ENCODE results near the gene BCAS3.
A peak's percentile ranks its signal among the peaks of the same experiment; 100 is the strongest.

Gene BCAS3

DNA sequence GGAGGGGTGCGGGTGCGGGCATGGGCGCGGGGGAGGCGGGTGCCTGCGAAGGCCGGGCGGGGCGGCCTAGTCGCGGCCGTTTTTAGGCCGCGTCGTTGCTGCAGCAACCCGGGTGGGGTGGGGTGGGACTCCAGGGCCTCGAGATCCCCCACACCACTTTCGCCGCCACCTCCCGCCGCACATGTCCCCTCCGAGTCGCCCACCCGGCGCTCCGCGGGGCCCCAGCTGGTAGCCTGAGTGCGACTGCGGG lies 733.3 kb downstream of the BCAS3 start:
- no peak for DNase-seq (ENCODE audit: low spot score)

DNA sequence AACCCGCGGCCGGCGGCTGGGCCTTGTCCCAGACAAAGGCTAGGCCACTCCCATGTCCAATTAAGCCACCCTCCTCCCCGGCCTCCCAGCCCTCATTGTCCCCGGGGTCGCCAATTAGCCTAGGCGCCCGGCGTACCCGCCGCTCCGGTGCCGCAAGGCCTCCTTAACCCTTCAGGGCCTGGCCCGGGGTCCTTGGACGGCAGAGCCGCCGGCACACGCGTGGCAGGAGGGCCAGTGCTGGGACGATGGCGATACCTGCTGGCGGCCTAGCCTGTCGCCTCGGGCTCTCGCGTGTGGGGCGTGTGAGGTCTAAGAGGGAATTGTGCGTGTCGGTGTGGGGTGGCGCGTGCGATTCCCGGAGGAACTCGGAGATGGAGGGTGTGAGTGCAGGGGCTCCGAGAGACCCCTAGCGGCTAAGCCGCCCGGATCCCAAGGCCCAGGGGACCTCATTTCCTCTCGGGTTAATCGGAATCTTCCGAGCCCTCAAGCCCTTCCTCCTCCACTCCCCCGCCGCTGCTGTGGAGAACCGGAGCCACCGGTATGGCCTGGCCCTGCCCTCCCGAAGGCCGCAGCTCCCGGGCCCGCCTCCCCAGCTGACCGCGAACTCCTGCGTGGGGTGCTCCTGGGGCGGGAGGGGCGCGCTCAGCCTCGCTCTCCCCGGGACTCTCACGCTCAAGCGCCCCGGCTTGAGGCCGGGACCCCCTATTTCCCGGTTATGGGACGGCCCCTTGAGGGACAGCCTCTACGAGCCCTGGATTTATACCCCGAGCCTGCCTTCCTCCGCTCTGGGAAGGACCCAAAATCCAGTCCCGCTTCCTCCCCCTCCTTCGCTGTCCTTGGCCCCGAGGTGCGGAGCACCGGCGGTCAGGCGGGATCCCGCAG lies 733.9 kb downstream of the BCAS3 start:
- DNase-seq (ENCODE audit: low spot score) = no peak

GRCh38 chr17:61412143-61412859 lies 734.6 kb downstream of the BCAS3 start:
- DNase-seq (ENCODE audit: low spot score) = peak; percentile 49

DNA sequence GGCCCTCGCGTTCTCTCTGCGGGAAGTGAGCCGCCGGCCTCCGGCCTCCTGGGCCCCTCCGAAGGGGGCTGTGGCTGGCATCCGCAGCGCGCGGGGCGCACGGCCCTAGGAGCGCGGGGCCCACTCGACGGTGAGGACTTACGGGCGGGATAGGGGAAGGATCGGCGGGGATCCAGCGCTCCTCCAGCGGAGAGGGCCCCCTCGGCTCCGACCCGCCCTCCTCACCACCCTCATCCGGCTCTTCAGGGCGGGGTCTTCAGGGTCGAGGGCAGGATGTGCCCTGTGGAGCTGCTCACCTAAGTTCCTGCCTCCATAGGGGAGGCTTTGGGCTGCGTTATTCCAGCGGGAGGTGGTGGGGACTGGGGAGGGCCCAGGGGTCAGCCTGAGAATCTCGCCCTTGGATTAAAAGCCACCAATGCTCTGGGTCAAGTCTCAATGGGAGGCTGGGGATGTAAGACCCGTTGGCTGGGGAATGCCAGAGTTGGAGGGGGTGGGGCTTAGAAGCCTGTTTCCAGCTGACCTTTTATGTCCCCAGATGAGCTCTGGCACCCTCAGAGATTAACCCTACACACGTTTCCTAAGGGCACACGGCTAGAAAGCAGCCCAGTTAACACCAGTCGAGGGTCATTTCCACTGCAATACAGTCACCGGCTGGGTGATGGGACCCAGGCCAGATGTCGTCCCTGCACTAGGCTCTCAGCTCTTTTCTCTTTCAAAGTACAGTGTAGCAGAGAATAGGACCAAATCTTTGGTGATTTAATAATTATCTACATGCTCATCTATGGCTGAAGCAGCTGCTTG lies 735.4 kb downstream of the BCAS3 start:
- DNase-seq (ENCODE audit: low spot score) = no peak

DNA sequence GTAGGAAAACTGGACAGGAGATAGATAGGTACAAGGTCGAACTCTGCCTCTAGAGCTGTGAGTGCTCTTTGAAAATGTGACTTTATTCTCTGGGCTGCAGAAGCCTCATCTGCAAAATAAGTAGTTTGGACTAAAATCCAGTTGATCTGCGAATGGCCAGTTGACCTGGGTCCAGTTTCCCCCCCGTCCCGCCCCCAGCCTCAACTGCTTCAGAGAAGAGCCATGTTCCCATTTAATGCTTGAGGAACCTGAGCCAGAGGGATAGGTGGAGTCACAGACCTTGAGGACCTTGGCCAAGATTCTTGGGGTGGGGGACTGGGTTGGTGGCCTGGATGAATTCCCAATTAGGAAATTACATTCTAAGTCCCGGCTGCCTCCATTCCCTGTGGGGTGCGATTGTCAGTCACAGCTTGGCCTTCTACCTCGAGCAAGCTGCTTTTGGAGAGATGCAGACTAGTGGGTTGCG lies 736.0 kb downstream of the BCAS3 start:
- no peak for DNase-seq (ENCODE audit: low spot score)

- DNase-seq (ENCODE audit: low spot score) = no peak
Observed at GRCh38 chr17:61414141-61414935, 736.7 kb downstream of the BCAS3 start.

GRCh38 chr17:61414936-61415251 lies 737.2 kb downstream of the BCAS3 start:
- DNase-seq (ENCODE audit: low spot score) = no peak

DNA sequence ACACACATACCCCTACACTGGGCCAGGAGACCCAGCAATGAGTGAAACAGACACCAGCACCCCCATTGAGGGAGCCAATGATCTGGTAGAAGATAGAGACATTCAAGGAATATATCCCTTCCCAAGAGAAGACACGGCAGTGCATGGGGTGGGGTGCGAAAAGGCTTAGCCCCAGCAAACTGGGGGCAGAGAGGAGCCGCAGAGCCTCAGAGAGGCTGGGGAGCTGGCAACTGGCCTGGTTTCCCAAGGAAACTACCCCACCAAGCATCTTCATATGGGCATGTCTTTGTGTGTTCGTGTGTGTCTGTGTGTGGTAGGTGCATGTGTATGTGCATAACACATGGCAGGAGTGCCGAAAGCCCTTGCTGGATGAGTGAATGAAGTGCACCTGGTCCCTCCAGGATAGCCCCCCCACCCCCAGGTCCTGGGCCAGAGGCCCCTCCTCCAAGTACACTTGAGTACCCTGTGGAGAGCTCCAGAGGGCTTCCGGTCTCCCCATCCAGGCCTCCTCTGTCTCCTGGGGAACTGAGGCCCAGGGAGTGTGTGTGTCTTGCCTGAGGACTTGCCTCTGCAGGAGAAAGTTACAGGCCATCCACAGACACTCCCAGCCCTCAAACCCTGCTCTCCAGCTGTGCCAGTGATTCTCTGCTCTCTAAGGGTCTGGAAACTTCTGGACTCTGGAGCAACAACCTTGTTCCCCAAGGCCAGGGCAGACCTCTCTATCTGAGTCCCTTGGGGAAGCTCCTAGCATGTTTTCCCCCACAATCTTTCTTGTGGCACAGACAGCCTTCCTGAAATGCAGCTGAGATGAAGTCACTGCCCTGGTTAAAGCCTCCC lies 737.9 kb downstream of the BCAS3 start:
- no peak for DNase-seq (ENCODE audit: low spot score)

DNA sequence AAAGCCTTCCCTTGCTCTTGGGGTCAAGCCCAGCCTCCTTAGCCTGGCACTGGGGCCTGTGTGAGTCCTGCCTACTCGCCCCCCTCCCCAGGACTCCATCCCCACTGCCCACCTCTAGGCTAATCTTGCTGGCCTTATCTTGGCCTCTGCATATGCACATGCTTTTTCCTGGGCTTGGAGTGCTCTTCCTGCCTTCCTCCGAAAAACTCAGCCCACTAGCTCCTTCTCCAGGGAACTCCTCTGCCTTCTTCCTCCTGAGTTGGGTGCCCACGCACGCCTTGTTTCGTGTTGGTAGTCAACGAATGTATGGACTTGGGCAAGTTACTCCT lies 738.5 kb downstream of the BCAS3 start:
- no peak for DNase-seq (ENCODE audit: low spot score)

GRCh38 chr17:61416540-61417363 lies 739.1 kb downstream of the BCAS3 start:
- DNase-seq (ENCODE audit: low spot score) = peak; percentile 39

- no peak for DNase-seq (ENCODE audit: low spot score)
Observed at GRCh38 chr17:61418449-61418848, 740.8 kb downstream of the BCAS3 start.

DNA sequence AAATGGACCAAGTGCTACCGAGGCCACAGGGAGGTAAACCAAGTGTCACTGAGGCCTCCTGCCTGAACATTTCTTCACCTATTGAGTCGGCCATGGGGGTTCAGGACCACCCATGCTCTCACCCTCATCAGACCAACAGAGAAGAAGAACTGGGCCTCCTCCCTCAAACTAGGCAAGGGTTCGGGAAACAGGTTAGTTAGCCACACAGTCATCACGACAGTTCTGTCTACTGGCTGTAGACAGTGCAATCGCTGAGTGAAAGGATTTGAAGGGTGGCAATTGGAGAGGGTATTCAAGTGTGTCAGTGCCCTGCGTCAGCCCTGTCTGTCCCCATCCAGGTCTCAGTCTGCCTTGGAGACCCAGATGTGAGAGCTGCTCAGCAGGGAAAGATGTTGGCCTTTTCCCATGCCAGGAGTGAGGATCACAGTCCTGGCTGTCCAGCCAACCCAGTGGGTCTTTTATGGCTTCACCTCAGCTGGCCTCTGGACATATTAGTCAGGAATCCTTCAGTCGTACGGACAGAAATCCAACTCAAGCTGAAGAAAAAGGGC lies 741.9 kb downstream of the BCAS3 start:
- no peak for DNase-seq (ENCODE audit: low spot score)

GRCh38 chr17:61420052-61420451 lies 742.4 kb downstream of the BCAS3 start:
- DNase-seq (ENCODE audit: low spot score) = no peak

GRCh38 chr17:61420745-61421398 lies 743.2 kb downstream of the BCAS3 start:
- DNase-seq (ENCODE audit: low spot score) = no peak

GRCh38 chr17:61421460-61421859 lies 743.8 kb downstream of the BCAS3 start:
- DNase-seq (ENCODE audit: low spot score) = no peak

DNA sequence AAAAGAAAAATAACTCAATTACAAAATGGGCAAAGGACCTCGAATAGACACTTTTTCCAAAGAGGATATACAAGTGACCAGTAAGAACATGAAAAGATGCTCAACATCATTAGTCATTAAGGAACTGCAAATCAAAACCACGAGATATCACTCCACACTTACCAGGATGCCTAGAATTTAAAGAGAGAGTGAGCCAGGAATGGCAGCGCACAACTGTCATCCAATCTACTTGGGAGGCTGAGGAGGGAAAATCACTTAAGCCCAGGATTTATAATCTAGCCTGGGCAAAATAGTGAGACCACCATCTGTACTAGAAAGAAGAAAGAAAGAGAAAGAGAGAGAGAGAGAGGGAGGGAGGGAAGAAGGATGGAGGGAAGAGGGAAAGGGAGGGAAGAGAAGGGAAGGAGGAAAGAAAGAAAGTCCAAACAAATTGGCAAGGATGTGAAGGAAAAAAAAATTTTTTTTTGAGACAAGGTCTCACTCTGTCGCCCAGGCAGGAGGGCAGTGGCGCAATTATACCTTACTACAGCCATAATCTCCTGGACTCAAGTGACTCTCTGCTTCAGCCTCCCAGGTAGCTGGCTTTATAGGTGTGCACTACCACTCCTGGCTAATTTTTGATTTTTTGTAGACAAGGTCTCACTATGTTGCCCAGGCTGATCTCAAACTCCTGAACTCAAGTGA lies 744.6 kb downstream of the BCAS3 start:
- no peak for DNase-seq (ENCODE audit: low spot score)

DNA sequence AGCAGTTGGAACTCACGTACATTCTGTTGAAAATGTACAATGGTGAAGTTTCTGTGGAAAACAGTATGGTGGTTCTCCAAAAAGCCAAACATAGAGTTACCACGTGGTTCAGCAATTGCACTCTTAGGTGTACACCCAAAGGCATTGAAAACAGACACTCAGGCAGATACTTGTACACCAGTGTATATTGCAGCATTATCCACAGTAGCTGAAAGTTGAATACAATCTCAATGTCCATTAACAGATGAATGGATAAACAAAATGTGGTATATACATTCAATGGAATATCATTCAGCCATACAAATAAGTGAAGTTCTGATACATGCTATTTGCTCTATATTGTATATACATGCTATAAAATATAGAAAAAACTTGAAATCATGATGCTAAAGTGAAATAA lies 745.2 kb downstream of the BCAS3 start:
- no peak for DNase-seq (ENCODE audit: low spot score)

DNA sequence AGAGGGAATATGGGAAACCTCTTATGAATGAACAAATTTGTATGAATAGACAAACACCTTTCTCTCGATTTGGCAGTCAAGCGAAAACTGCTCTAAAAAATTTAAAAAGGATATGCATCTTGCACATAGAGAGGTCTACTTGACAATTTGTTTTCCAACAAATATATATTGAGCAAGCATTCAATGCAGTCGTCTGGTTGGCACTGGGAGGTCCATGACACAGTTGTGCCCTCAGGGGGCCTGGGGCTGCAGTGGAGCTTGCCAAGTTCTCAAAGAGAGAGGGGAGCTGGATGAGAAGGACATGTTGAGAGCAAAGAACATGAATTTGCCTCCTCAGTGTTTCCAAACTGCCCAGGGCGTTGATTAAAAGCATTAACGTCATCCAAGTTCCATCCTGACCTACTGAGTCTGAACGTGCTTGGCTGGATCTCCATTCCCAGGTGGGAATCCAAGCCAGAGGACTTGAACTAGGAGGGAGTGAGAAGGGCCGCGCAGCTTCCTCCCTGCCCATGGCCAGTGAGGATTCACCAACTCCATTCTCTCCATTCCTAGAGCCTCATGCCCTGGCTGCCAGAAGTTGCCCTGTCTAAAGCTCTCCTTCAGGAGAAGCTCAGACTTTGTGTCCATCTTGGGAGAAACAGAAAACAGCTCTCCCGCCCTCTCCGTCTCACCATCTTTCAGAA lies 746.5 kb downstream of the BCAS3 start:
- no peak for DNase-seq (ENCODE audit: low spot score)

Data from hematopoietic multipotent progenitor cell treated with erythropoietin and hydrocortisone succinate and interleukin-3 and kit ligand, for 15 days (in vitro differentiated cells).